NCI-H774 (cell line): ENCODE results near the gene STRN4.
"Not testable (repeated sequence)": the region's sequence is repeated elsewhere in the genome, so short reads cannot be mapped to it uniquely, and the experiment has no call there.

Experiments used
- DNase-seq: peaks from one replicate; lab custom pipeline; 2025; lab: John Stamatoyannopoulos, UW

Gene STRN4

GRCh38 chr19:46772170-46773017 lies 26.1 kb upstream of the STRN4 start:
- no peak for DNase-seq

- DNase-seq, result not testable (repeated sequence)
These were observed 22.5 kb upstream of the STRN4 start for GRCh38 chr19:46768746-46769145.

GRCh38 chr19:46766569-46767317 lies 20.5 kb upstream of the STRN4 start:
- DNase-seq, result peak; percentile 18

- no peak for DNase-seq
These were observed 18.6 kb upstream of the STRN4 start for GRCh38 chr19:46764817-46765291.

GRCh38 chr19:46762245-46762890 lies 16.1 kb upstream of the STRN4 start:
- DNase-seq, result no peak

- no peak for DNase-seq
These were observed 15.2 kb upstream of the STRN4 start for GRCh38 chr19:46761418-46761831.

- not testable (repeated sequence) for DNase-seq
These were observed 14.6 kb upstream of the STRN4 start for GRCh38 chr19:46760897-46761296.

GRCh38 chr19:46760363-46760762 lies 14.1 kb upstream of the STRN4 start:
- no peak for DNase-seq

- DNase-seq, result no peak
These were observed 13.6 kb upstream of the STRN4 start for GRCh38 chr19:46759817-46760333.

GRCh38 chr19:46759206-46759605 lies 13.0 kb upstream of the STRN4 start:
- no peak for DNase-seq

- DNase-seq, result no peak
These were observed 10.3 kb upstream of the STRN4 start for GRCh38 chr19:46756544-46756888.

- no peak for DNase-seq
These were observed 9.7 kb upstream of the STRN4 start for GRCh38 chr19:46755853-46756543.

- DNase-seq, result no peak
These were observed 9.0 kb upstream of the STRN4 start for GRCh38 chr19:46755077-46755852.

GRCh38 chr19:46753420-46754155 lies 7.3 kb upstream of the STRN4 start:
- DNase-seq, result peak; percentile 67

- no peak for DNase-seq
These were observed 2.3 kb upstream of the STRN4 start for GRCh38 chr19:46748325-46749109.

- no peak for DNase-seq
These were observed 549 bp downstream of the STRN4 start, which contains the start of gene FKRP for GRCh38 chr19:46745521-46746280. Gene FKRP (plus strand): TSS chr19:46746057. CDS start chr19:46755451, 9,394 bp downstream.

GRCh38 chr19:46745030-46745429 lies 1.2 kb downstream of the STRN4 start:
- no peak for DNase-seq

GRCh38 chr19:46744005-46744691 lies 2.1 kb downstream of the STRN4 start:
- DNase-seq, result no peak
